Keratinocyte (primary cell): ENCODE data around the gene SFMBT1. TPM values are rescaled to one million over a fixed set of nuclear protein-coding genes. Genes with fewer than 3 reads are reported as not detected.

ENCODE experiments used
- DNase-seq: peaks from one replicate; pipeline ENCODE4 v3.0.0-alpha.2; 2011; ENCODE audit warnings: low read depth, missing footprints, low spot score
- FAIRE-seq: peaks from 2 replicates; lab custom pipeline; 2011; peaks lifted over from hg19 to GRCh38; lab: Jason Lieb, UNC
- H2AFZ ChIP-seq: 2 replicates; pipeline ENCODE4 v1.6.0; 2012; ENCODE audit warnings: low read length, control low read depth, inconsistent platforms; ENCODE audit not compliant: control insufficient read depth
- H3K27ac ChIP-seq: 2 replicates; pipeline ENCODE4 v1.5.1; 2011; ENCODE audit warnings: low read length; ENCODE audit not compliant: control insufficient read depth, insufficient read depth
- H3K27me3 ChIP-seq: 3 replicates; pipeline ENCODE4 v1.6.0; 2011; ENCODE audit warnings: low read length; ENCODE audit not compliant: control insufficient read depth, insufficient read depth; ENCODE audit errors: extremely low read depth
- H3K36me3 ChIP-seq, 2 experiments: 2 replicates in 1 of 2; 3 replicates in 1 of 2; pipeline ENCODE4 v1.5.1; 2011; ENCODE audit warnings: low read length in 2 of 2, mild to moderate bottlenecking in 1 of 2; ENCODE audit not compliant: control insufficient read depth in 2 of 2, insufficient read depth in 2 of 2; ENCODE audit errors: extremely low read depth in 1 of 2
- H3K4me1 ChIP-seq: 3 replicates; pipeline ENCODE4 v1.5.1; 2011; ENCODE audit warnings: low read length; ENCODE audit not compliant: control insufficient read depth, insufficient read depth; ENCODE audit errors: extremely low read depth
- H3K4me2 ChIP-seq: 3 replicates; pipeline ENCODE4 v1.6.0; 2011; ENCODE audit warnings: low read depth, low read length; ENCODE audit not compliant: control insufficient read depth, insufficient read depth; ENCODE audit errors: extremely low read depth
- H3K4me3 ChIP-seq, 3 experiments: fragments of 200-600 bp in 1 of 3; sonication (generic) in 1 of 3; 2 replicates in 2 of 3; 3 replicates in 1 of 3; pipeline ENCODE4 v1.5.1; 2011 to 2016; ENCODE audit warnings: low read length in 3 of 3, mild to moderate bottlenecking in 3 of 3, control low read depth in 2 of 3, inconsistent platforms in 1 of 3, low read depth in 1 of 3, mixed read lengths in 1 of 3, mixed run types in 1 of 3, moderate library complexity in 1 of 3; ENCODE audit not compliant: control insufficient read depth in 2 of 3, insufficient read depth in 2 of 3; ENCODE audit errors: extremely low read depth in 1 of 3
- H3K79me2 ChIP-seq: 2 replicates; pipeline ENCODE4 v1.6.0; 2012; ENCODE audit warnings: low read length; ENCODE audit not compliant: control insufficient read depth, insufficient read depth
- H3K9ac ChIP-seq: 3 replicates; pipeline ENCODE4 v1.6.0; 2011; ENCODE audit warnings: low read length; ENCODE audit not compliant: control insufficient read depth, insufficient read depth; ENCODE audit errors: extremely low read depth
- H3K9me1 ChIP-seq: 3 replicates; pipeline ENCODE4 v1.6.0; 2011; ENCODE audit warnings: low read length; ENCODE audit not compliant: control insufficient read depth, insufficient read depth; ENCODE audit errors: extremely low read depth
- H3K9me3 ChIP-seq: 2 replicates; pipeline ENCODE4 v1.5.1; 2012; ENCODE audit warnings: low read depth, low read length; ENCODE audit not compliant: control insufficient read depth
- H4K20me1 ChIP-seq: 3 replicates; pipeline ENCODE4 v1.6.0; 2011; ENCODE audit warnings: low read length; ENCODE audit not compliant: control insufficient read depth, insufficient read depth; ENCODE audit errors: extremely low read depth
- CTCF ChIP-seq, 3 experiments: IDR thresholded peaks in 1 of 3; conservative IDR thresholded peaks in 1 of 3; optimal IDR thresholded peaks in 1 of 3; 2 replicates in 2 of 3; 3 replicates in 1 of 3; pipeline versions ENCODE3 to v1.5.1; 2011; ENCODE audit warnings: low read length in 3 of 3, mild to moderate bottlenecking in 3 of 3, moderate library complexity in 2 of 3, control low read depth in 1 of 3, inconsistent platforms in 1 of 3; ENCODE audit not compliant: insufficient read depth in 2 of 3; ENCODE audit errors: extremely low read depth in 1 of 3
- EZH2 ChIP-seq: IDR thresholded peaks from one replicate; pipeline ENCODE4 v1.6.1; 2012; ENCODE audit warnings: inconsistent platforms, mild to moderate bottlenecking, low read length, moderate library complexity
- dilution Hi-C: fragments of 300-500 bp; cut with MboI; formaldehyde crosslinking; loops from one replicate; pipeline ENCODE4 v1.7.0; 2020; ENCODE audit warnings: low sequenced_read_pairs; ENCODE audit not compliant: extremely low pct_ligation_motif_present
- polyA plus RNA-seq, 5 experiments: library from polyadenylated mRNA; depleted of rRNA in 3 of 5; stranded (reverse) in 3 of 5; stranded (forward) in 1 of 5; unstranded in 1 of 5; fragments of >200 nt; gene quantifications; 1 replicate in 1 of 5; 2 replicates in 3 of 5; 3 replicates in 1 of 5; pipeline versions ENCODE4 v1.2.1 to v1.2.3, GENCODE V29; 2011 to 2012; ENCODE audit warnings: missing spikeins in 2 of 5, low read depth in 1 of 5, low replicate concordance in 1 of 5

The SFMBT1 gene
- polyA plus RNA-seq, 1 donor (not counting 4 experiments of a cell fraction or from before 2014, with no cell fraction given) = 4.1 TPM

- TF ChIP-seq EZH2 = no peak
- no peak for TF ChIP-seq CTCF (optimal IDR thresholded peaks at IDR 0.05 in 1 of 3, IDR thresholded peaks at IDR 0.05 in 1 of 3, conservative IDR thresholded peaks at IDR 0.05 in 1 of 3; ENCODE audit: extremely low read depth in 1 of 3, insufficient read depth in 2 of 3, low read length in 3 of 3)
- Histone ChIP-seq H3K4me1 (peaks cover 2% of the 10 kb centered on the region), H3K36me3 (no peaks in the 10 kb centered on the region), H2AFZ (no peak overlapping the region), H4K20me1 (peaks cover 2% of the 10 kb centered on the region), H3K9ac (no peak overlapping the region), H3K27ac (no peak overlapping the region), H3K9me1 (no peaks in the 10 kb centered on the region), H3K4me2 (no peak overlapping the region), H3K27me3 (no peaks in the 10 kb centered on the region), H3K79me2 (no peaks in the 10 kb centered on the region), H3K4me3 (no peak overlapping the region), H3K9me3 (no peaks in the 10 kb centered on the region)
- DNase-seq = no peak
- dilution Hi-C loops = no loop called here
- no peak for FAIRE-seq
These were observed 166.8 kb downstream of the SFMBT1 start for GRCh38 chr3:52879090-52879489.

- no peaks in the 10 kb centered on the region for H3K9me1 ChIP-seq
- dilution Hi-C loops = no loop called here
- no peaks in the 10 kb centered on the region for H3K9me3 ChIP-seq
- H3K4me1 ChIP-seq = peaks cover 10% of the 10 kb centered on the region
- H3K27ac ChIP-seq = no peak overlapping the region
- no peak overlapping the region for H2AFZ ChIP-seq
- H3K27me3 ChIP-seq = no peaks in the 10 kb centered on the region
- FAIRE-seq (no peak), DNase-seq (no peak)
- peaks cover 2% of the 10 kb centered on the region for H4K20me1 ChIP-seq
- no peak overlapping the region for H3K9ac ChIP-seq
- H3K79me2 ChIP-seq = no peaks in the 10 kb centered on the region
- H3K4me3 ChIP-seq = no peak overlapping the region
- no peak overlapping the region for H3K4me2 ChIP-seq
- TF ChIP-seq EZH2 (no peak), CTCF (optimal IDR thresholded peaks at IDR 0.05 in 1 of 3, IDR thresholded peaks at IDR 0.05 in 1 of 3, conservative IDR thresholded peaks at IDR 0.05 in 1 of 3; ENCODE audit: extremely low read depth in 1 of 3, insufficient read depth in 2 of 3, low read length in 3 of 3) (no peak)
- H3K36me3 ChIP-seq = no peaks in the 10 kb centered on the region
These were observed 168.8 kb downstream of the SFMBT1 start for GRCh38 chr3:52877085-52877484.
